Right lobe of liver (tissue), 4 donors: ENCODE data around the gene COL7A1.

Experiments used
- POLR2A ChIP-seq: fragments of 450-650 bp; IDR thresholded peaks from one replicate; pipeline ENCODE4 v1.6.1; 2017; ENCODE audit warnings: antibody characterized with exemption, mild to moderate bottlenecking
- TF ChIP-seq, protein P1 (sequence below), 4 donors: fragments of 200-600 bp in 3 of 4; fragments of 450-650 bp in 1 of 4; IDR thresholded peaks; one replicate each; pipeline versions ENCODE4 v1.5.1 to v1.8.0; 2016 to 2022; ENCODE audit warnings: antibody characterized with exemption in 4 of 4, mild to moderate bottlenecking in 2 of 4
- donor health status: DM: no; HTN: no; CAD: no.
- donor health status: DM: no; HTN: no; CAD: no.
- donor health status: DM: no; HTN: yes; CAD: no.

DNA sequence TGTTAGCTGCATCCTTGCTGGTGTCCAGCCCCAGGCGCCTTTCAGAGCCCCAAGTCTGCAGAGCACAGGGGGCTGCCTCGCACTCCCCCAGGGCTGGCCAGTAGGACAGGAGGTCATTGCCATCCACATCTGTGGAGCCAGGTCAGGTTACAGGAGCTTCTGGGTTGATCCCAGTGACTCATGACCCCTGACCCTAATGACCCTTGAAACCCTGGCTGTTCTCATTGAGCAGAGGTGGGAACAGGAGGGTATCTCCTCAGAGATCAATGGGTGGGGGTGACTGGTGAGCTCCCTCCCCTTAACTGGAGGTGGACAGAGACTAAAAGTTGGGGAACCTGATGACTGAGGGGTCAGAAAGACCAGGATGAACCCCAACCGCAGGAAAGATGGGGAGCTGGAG is 46.3 kb upstream of the COL7A1 start:
- no peak for TF ChIP-seq POLR2A
- TF ChIP-seq, protein P1, sequence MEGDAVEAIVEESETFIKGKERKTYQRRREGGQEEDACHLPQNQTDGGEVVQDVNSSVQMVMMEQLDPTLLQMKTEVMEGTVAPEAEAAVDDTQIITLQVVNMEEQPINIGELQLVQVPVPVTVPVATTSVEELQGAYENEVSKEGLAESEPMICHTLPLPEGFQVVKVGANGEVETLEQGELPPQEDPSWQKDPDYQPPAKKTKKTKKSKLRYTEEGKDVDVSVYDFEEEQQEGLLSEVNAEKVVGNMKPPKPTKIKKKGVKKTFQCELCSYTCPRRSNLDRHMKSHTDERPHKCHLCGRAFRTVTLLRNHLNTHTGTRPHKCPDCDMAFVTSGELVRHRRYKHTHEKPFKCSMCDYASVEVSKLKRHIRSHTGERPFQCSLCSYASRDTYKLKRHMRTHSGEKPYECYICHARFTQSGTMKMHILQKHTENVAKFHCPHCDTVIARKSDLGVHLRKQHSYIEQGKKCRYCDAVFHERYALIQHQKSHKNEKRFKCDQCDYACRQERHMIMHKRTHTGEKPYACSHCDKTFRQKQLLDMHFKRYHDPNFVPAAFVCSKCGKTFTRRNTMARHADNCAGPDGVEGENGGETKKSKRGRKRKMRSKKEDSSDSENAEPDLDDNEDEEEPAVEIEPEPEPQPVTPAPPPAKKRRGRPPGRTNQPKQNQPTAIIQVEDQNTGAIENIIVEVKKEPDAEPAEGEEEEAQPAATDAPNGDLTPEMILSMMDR (IDR thresholded peaks at IDR 0.05), result no peak
